NCI-H128 (cell line): Measurements from ENCODE around the gene IL17C.

ENCODE experiments used
- DNase-seq: peaks from one replicate; lab custom pipeline; 2025; ENCODE audit not compliant: unreplicated experiment; lab: John Stamatoyannopoulos, UW

The IL17C gene

GRCh38 chr16:88627531-88628411, 10.6 kb upstream of the IL17C start:
- DNase-seq: no peak

- no peak for DNase-seq
Measured at GRCh38 chr16:88628512-88628974, 9.8 kb upstream of the IL17C start.

- no peak for DNase-seq
Measured at GRCh38 chr16:88629835-88630234, 8.5 kb upstream of the IL17C start.

DNA sequence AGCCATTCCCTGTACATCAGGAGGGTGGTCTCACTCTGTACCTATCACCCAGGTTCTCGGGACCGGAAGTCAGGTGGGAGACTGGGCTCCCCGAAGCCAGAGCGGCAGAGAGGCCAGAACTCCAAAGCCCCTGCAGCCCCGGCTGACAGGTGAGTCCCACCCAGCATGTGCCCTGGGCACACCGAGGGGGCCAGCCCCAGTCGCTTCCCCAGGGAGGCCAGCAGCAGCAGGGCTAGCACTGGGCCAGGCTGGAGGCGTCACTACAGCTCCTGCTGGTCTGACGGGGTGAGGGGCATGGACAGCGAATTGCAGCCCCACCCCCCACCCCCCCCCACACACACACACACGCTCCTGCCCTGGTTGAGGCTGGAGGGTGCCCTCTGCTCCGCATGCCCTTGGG, 7.9 kb upstream of the IL17C start:
- DNase-seq: no peak

DNA sequence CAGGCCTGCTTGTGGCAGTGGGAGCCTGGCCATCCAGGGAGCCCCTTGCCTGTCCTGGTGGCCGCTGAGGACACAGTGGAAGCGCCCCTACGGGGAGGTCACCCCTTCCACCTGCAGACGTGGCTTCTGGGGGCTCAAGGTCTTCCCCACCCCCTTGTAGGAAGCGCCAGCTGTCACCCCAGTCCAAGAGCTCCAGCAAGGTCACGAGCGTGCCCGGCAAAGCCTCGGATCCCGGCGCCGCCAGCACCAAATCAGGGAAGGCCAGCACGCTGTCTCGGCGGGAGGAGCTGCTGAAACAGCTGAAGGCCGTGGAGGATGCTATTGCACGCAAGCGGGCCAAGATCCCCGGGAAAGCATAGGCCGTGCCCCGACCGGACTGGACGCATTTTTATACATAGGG, 7.4 kb upstream of the IL17C start:
- DNase-seq: no peak

GRCh38 chr16:88631384-88631783, 7.0 kb upstream of the IL17C start:
- no peak for DNase-seq

DNA sequence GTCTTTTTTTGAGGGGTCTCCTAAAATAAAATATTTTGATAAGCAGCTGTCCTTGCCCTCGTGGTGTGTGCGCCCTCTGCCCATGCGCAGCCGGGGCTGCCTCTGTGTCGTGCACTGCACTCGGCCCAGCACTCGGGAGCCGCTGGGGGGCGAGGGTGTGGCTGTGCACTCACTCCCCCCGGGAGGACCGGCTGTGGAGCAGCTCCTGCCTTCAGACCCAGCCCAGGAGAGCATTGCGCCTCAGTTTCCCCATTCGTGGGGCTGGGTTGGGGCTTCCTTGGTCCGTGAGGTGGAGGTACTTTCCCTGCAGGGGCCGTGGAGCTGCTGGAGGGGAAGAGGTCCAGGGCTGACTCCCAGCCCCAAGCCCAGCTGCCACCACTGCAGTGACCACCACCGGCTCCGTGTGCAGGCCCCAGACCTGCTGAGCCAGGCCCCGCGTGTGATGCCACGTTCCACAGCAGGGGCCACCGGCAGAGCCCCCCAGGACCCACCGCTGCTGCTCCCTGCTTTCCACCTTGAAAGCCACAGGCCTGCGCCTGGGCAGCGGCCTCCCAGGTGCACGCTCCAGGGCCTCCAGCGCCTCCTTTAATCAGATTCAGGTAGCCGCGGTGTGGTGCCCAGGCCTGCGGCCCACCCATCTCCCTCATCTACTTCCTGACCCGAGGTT, 6.3 kb upstream of the IL17C start:
- no peak for DNase-seq

DNA sequence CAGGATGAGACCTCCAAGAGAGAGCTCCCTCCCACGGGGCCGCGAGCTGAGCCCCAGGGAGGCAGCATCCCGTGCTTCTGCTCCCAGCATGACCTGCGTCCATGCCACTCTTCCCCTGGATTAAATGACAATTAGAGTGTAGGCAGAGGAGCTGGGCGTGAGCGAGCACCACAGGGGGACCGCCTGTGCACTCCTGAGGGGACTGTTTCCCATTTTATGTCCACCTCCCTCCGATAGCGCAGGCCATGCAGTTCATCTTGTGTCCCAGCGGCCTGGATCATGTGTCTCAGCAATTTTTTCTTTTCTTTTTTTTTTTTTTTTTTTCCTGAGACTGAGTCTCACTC, 5.8 kb upstream of the IL17C start:
- DNase-seq: no peak

GRCh38 chr16:88633684-88634140, 4.7 kb upstream of the IL17C start:
- DNase-seq: no peak

GRCh38 chr16:88634141-88634993, 4.0 kb upstream of the IL17C start:
- DNase-seq: no peak

DNA sequence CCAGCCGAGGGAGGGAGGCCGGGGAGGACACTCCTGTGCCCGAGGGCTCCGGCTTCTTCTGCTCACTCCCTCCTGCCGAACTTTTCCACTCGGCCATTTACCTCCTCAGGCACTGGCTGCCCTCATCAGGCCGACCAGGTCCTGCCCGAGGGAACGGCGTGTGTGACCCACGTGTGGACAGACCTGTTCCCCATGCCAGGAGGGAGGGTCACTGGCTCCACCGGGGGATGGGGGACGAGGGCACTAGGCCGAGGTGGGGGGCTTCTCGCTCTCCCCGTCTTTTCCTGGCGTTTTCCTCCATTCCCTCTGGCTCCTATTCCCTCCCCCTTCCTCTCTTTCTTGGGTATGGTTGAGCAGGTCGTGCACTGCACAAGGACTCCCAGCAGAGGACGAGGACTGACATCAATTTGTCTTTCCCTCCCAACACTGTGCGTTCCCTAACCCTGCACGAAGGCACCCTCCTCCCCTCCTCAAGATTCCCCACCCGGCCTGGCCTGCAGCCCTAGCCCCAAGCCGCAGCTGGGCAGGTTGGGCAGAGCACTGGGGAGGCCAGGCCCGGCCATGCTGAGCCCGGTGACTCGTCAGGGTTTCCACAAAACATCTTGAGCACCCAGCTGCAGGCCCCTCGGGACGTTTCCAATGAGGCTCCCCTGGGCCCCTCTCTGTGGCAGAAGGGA, 3.2 kb upstream of the IL17C start:
- DNase-seq: no peak

GRCh38 chr16:88635671-88636319, 2.6 kb upstream of the IL17C start:
- no peak for DNase-seq

GRCh38 chr16:88636488-88637265, 1.7 kb upstream of the IL17C start:
- DNase-seq: no peak

DNA sequence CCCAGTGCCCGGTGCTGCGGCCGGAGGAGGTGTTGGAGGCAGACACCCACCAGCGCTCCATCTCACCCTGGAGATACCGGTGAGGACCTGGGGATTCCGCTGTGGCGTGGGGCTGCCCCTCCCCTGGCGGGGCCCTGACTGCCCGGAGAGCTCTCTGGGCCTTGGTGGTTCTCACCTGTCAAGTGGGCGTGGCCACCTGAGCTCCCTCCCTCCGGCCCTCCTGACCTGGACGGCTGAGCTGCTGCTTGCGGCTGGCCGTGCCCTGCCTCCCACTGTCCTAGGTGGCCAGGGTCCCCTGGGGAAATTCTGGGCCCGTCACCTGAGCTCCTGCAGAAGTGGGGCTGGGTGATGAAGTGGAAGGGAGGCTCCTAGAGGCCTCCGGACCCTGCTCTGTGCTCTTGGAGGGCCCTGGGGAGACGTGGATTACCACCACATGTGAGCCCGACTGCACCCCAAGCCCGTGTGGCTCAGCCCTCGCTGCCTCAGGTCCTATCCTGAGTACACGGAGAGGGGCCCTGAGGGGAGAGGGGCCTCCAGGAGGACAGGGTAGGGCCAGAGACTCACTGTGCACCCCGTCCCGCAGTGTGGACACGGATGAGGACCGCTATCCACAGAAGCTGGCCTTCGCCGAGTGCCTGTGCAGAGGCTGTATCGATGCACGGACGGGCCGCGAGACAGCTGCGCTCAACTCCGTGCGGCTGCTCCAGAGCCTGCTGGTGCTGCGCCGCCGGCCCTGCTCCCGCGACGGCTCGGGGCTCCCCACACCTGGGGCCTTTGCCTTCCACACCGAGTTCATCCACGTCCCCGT, 1.1 kb downstream of the IL17C start:
- DNase-seq: no peak

DNA sequence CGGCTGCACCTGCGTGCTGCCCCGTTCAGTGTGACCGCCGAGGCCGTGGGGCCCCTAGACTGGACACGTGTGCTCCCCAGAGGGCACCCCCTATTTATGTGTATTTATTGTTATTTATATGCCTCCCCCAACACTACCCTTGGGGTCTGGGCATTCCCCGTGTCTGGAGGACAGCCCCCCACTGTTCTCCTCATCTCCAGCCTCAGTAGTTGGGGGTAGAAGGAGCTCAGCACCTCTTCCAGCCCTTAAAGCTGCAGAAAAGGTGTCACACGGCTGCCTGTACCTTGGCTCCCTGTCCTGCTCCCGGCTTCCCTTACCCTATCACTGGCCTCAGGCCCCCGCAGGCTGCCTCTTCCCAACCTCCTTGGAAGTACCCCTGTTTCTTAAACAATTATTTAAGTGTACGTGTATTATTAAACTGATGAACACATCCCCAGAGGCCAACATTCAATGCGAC, 1.7 kb downstream of the IL17C start:
- DNase-seq: no peak

DNA sequence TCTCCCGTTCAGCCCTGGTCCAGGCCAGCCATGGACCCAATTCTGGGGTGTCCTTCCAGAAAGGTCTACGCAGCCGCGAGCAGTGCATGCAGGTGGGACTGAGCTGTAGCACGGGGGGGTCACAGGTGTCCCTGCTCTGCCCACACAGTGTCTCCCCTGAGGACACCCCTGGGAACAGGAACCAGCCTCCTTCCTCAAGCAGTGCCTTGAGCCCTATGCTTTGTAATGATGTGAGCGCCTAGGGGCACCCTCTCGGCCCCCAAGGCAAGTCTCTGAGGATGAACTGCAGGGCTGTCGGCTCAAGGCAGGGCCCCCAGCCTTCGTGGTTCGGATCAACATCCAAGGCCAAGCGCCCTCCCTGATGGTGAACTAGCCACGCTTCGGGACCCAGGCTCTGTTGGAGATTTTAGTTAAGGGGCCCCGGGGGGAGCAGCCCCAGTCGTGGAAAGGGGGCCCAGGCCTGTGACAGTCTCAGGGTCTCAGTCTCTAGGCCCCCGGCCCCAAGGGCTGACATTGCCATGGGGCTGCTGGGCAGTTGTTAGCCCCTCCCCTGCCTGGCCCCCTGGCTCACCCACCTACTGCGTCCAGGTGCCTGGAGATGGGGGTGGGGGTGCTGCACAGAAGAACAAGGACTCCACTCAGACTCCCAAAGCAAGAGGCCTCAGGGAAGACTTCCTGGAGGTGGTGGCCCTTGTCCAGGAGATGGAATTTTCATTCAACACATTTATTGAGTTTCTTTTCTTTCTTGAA, 2.3 kb downstream of the IL17C start:
- DNase-seq: no peak

- no peak for DNase-seq
Measured at GRCh38 chr16:88642881-88643643, 4.7 kb downstream of the IL17C start.

DNA sequence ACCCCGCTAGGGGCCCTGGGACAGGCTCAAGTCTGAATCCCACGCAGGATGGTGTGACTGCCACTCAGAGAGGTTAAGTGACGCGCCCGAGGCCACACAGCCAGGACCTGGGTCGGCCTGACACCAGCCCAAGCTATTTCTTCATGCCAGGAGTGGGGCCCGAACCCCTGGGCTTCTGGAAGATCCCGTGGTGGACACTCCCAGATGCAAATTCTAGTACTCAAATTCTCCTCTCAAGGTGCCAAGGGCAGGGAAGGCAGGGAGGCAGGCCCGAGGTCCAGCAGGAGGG, 5.2 kb downstream of the IL17C start:
- DNase-seq: no peak
